PFSK-1 (cell line): ENCODE data around the gene VTCN1.

Source experiments
- FOXP2 ChIP-seq: optimal IDR thresholded peaks from 2 replicates; pipeline ENCODE3; 2011; ENCODE audit warnings: borderline replicate concordance, control low read depth, inconsistent platforms; ENCODE audit not compliant: insufficient read depth; ENCODE audit errors: extremely low read length, extremely low read depth
- POLR2AphosphoS5 ChIP-seq: IDR thresholded peaks from 2 replicates; pipeline ENCODE4 v1.6.1; 2012; ENCODE audit warnings: low read depth, mild to moderate bottlenecking, control low read depth, low read length, moderate library complexity
- REST ChIP-seq, 2 experiments: IDR thresholded peaks; 2 replicates each; pipeline versions ENCODE4 v1.6.1 to v1.8.0; 2011 to 2012; ENCODE audit warnings: low read depth in 2 of 2, low read length in 2 of 2, control low read depth in 1 of 2, inconsistent platforms in 1 of 2, mild to moderate bottlenecking in 1 of 2, moderate library complexity in 1 of 2; ENCODE audit not compliant: insufficient read depth in 1 of 2
- SIN3A ChIP-seq: IDR thresholded peaks from 2 replicates; pipeline ENCODE4 v1.6.1; 2012; ENCODE audit warnings: mild to moderate bottlenecking, low read length, moderate library complexity, borderline replicate concordance; ENCODE audit not compliant: insufficient read depth
- TAF1 ChIP-seq: IDR thresholded peaks from 2 replicates; pipeline ENCODE4 v1.6.1; 2012; ENCODE audit warnings: low read length, control low read depth, borderline replicate concordance; ENCODE audit not compliant: insufficient read depth

VTCN1 gene

GRCh38 chr1:117244971-117245370 is 34.2 kb upstream of the VTCN1 start:
- TF ChIP-seq POLR2AphosphoS5: no peak
- TF ChIP-seq SIN3A: no peak

GRCh38 chr1:117244306-117244705 is 33.6 kb upstream of the VTCN1 start:
- TF ChIP-seq FOXP2 (no peak), TAF1 (no peak)

DNA sequence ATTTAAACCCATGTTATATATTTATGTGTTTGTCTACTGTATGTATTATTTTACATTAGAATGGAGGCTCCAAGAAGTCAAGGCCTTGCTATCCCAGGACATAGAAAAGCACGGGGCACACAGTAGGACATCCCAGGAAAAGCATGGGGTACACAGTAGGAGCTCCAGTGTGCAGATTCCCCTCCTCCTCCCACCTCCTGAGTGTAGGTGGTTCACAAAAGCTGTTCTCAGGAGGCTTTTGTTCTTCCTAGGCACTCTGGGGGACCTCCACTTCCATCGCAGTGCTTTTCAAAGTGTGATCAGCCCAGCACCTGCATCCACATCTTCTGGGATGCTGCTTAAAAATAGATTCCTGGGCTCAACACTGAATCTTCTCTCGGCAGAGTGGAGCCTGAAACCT is 30.8 kb upstream of the VTCN1 start:
- TF ChIP-seq TAF1: no peak
- TF ChIP-seq REST (IDR thresholded peaks at IDR 0.05; ENCODE audit: insufficient read depth in 1 of 2, low read depth in 2 of 2, low read length in 2 of 2): no peak
- TF ChIP-seq SIN3A: no peak
- TF ChIP-seq FOXP2: no peak
- TF ChIP-seq POLR2AphosphoS5: no peak

GRCh38 chr1:117240547-117240946 is 29.8 kb upstream of the VTCN1 start:
- TF ChIP-seq SIN3A (no peak), POLR2AphosphoS5 (no peak), TAF1 (no peak), FOXP2 (no peak), REST (IDR thresholded peaks at IDR 0.05; ENCODE audit: insufficient read depth in 1 of 2, low read depth in 2 of 2, low read length in 2 of 2) (no peak)

DNA sequence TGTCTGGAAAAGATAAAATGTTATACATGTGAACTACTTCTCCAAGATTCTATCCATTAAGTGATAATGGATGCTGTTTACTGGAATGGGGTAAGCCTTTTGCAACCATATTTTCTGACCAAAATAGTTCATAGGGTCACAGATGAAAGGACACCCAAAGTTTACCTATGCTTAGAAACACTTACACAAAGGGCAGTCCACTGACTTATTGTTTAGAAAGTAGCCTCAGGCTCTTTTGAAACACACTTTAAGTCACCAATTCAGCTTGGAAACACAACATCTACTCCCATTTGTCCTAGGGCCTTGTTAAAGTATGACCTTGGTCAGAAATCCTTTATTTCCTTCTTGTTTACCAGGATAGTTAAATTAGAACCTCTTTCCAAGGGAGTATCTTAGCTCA is 28.7 kb upstream of the VTCN1 start:
- TF ChIP-seq REST (IDR thresholded peaks at IDR 0.05; ENCODE audit: insufficient read depth in 1 of 2, low read depth in 2 of 2, low read length in 2 of 2) (no peak), TAF1 (no peak), POLR2AphosphoS5 (no peak), SIN3A (no peak), FOXP2 (no peak)

DNA sequence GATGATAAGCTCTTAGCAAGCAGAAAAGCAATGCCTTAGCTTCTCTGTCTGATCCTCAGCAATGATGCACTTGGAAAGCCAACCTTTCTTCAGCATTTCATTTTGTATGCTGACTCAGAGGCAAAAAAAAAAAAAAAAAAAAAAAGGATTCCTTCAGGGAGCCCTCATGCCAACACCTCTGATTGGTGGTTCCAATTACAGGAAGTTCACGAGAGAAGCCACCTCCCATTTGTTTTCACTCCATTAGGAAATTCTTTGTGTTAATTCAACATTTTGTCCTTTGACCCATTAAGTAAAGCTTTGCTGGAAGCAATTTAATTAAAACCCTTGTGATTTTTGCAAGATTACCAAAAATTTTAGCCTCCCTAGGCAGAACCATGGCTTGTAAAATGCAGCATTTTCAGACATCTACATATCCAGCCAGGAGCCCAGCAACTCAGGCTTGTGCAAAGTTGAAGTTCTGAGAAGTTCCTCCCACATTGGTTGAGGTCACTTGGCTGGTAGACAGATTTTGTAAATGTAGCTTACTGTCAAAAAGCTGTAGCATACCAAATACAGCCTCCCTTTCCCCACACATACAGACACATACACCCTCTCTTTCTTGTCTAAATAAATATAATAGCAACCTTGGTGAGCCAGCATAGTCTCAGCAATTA is 27.1 kb upstream of the VTCN1 start:
- TF ChIP-seq REST (IDR thresholded peaks at IDR 0.05; ENCODE audit: insufficient read depth in 1 of 2, low read depth in 2 of 2, low read length in 2 of 2): no peak
- TF ChIP-seq POLR2AphosphoS5: no peak
- no peak for TF ChIP-seq TAF1
- no peak for TF ChIP-seq FOXP2
- TF ChIP-seq SIN3A: no peak
